ENCODE results near the gene BTBD6. TPM values are rescaled to one million over a fixed set of nuclear protein-coding genes. Genes with fewer than 3 reads are reported as not detected.

Gene BTBD6
- total and polyA plus RNA-seq, 2 donors (not counting 3 experiments of a cell fraction or from before 2014, with no cell fraction given) = 63.1 to 65.0 TPM

GRCh38 chr14:105223770-105224544 is 24.4 kb upstream of the BTBD6 start:
- Histone ChIP-seq H3K27me3 (ENCODE audit: control insufficient read depth in 2 of 2, insufficient read depth in 2 of 2, low read length in 2 of 2) (no peaks in the 10 kb centered on the region), H3K36me3 (ENCODE audit: control insufficient read depth in 2 of 2, extremely low read depth in 1 of 2, insufficient read depth in 2 of 2, low read length in 2 of 2) (peaks cover 0 to 20% of the 10 kb centered on the region in 2 experiments), H3K9me3 (replicated peaks; ENCODE audit: control insufficient read depth, insufficient read depth, low read length) (no peaks in the 10 kb centered on the region), H3K9ac (replicated peaks; ENCODE audit: extremely low read depth, insufficient read depth, low read length) (no peak overlapping the region), H3K27ac (ENCODE audit: insufficient read depth, low read depth, low read length) (no peak overlapping the region), H3K4me1 (ENCODE audit: control insufficient read depth, extremely low read depth, insufficient read depth, low read length) (no peaks in the 10 kb centered on the region), H4K20me1 (replicated peaks; ENCODE audit: control insufficient read depth, extremely low read depth, insufficient read depth, low read length) (no peaks in the 10 kb centered on the region), H3K4me3 (replicated peaks in 1 of 3; ENCODE audit: insufficient read depth in 1 of 3, low read depth in 1 of 3, low read length in 3 of 3) (no peak overlapping the region), H3K4me2 (ENCODE audit: insufficient read depth, low read length) (no peak overlapping the region), H3K79me2 (ENCODE audit: control insufficient read depth, insufficient read depth, low read length) (no peaks in the 10 kb centered on the region), H3K9me1 (replicated peaks; ENCODE audit: control insufficient read depth, extremely low read depth, insufficient read depth, low read length) (no peaks in the 10 kb centered on the region), H2AFZ (ENCODE audit: low read depth, low read length) (no peak overlapping the region)
- no TSS peak for BruUV-seq (replicated peaks)
- CTCF ChIA-PET = no interaction called here
- no peak for FAIRE-seq
- intact Hi-C loops (cut with micrococcal nuclease) = no loop called here
- POLR2A ChIA-PET = interaction anchor here (0.6 kb wide), 1 partner anchor 202 kb away, joined by 5 read pairs; no protein-coding TSS in a partner anchor
- DNase-seq (ENCODE audit: low read depth, low spot score) = no peak
- TF ChIP-seq CTCF (IDR thresholded peaks at IDR 0.05; ENCODE audit: extremely low read depth in 1 of 2, insufficient read depth in 1 of 2, low read depth in 1 of 2, low read length in 2 of 2) (no peak), GATA2 (IDR thresholded peaks at IDR 0.05; ENCODE audit: insufficient read depth, insufficient read length, low read depth, low read length) (no peak), POLR2AphosphoS5 (IDR thresholded peaks at IDR 0.05; ENCODE audit: insufficient read depth, low read depth, low read length) (no peak), JUN (IDR thresholded peaks at IDR 0.05; ENCODE audit: borderline replicate concordance, insufficient read depth, insufficient read length, low read depth) (no peak), POLR2A (IDR thresholded peaks at IDR 0.05; ENCODE audit: low read depth, low read length) (no peak), EZH2 (IDR thresholded peaks at IDR 0.05; ENCODE audit: borderline replicate concordance, low read depth, low read length, severe bottlenecking) (no peak), MYC (IDR thresholded peaks at IDR 0.05; ENCODE audit: low read depth, low read length) (no peak), FOS (IDR thresholded peaks at IDR 0.05; ENCODE audit: borderline replicate concordance, insufficient read depth, low read length) (no peak)
- TF ChIP-seq, protein P1, sequence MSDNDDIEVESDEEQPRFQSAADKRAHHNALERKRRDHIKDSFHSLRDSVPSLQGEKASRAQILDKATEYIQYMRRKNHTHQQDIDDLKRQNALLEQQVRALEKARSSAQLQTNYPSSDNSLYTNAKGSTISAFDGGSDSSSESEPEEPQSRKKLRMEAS (IDR thresholded peaks at IDR 0.05; ENCODE audit: insufficient read depth, insufficient read length) = no peak
- dilution Hi-C loops (cut with MboI; ENCODE audit: extremely low pct_ligation_motif_present, low sequenced_read_pairs) = no loop called here
